Epithelial cell of prostate (primary cell): ENCODE results near the gene NUFIP2.
"Not testable (repeated sequence)": the region's sequence is repeated elsewhere in the genome, so short reads cannot be mapped to it uniquely, and the experiment has no call there.

Source experiments
- DNase-seq: peaks from one replicate; pipeline ENCODE4 v3.0.0-alpha.2; 2011; ENCODE audit warnings: low read depth, low spot score
- H3K27ac ChIP-seq: fragments of 450-650 bp; 2 replicates; pipeline ENCODE4 v1.5.1; 2017; ENCODE audit warnings: mild to moderate bottlenecking

Gene NUFIP2

GRCh38 chr17:29240968-29241963 lies 52.7 kb downstream of the NUFIP2 start:
- peak overlapping the region; percentile 92 for H3K27ac ChIP-seq
- peak; percentile 89 for DNase-seq

- H3K27ac ChIP-seq, result peak overlapping the region; percentile 92
- no peak for DNase-seq
Measured at GRCh38 chr17:29240477-29240876, 53.5 kb downstream of the NUFIP2 start.

- peak overlapping the region; percentile 56 for H3K27ac ChIP-seq
- DNase-seq, result no peak
Measured at GRCh38 chr17:29238133-29238850, 55.7 kb downstream of the NUFIP2 start.

DNA sequence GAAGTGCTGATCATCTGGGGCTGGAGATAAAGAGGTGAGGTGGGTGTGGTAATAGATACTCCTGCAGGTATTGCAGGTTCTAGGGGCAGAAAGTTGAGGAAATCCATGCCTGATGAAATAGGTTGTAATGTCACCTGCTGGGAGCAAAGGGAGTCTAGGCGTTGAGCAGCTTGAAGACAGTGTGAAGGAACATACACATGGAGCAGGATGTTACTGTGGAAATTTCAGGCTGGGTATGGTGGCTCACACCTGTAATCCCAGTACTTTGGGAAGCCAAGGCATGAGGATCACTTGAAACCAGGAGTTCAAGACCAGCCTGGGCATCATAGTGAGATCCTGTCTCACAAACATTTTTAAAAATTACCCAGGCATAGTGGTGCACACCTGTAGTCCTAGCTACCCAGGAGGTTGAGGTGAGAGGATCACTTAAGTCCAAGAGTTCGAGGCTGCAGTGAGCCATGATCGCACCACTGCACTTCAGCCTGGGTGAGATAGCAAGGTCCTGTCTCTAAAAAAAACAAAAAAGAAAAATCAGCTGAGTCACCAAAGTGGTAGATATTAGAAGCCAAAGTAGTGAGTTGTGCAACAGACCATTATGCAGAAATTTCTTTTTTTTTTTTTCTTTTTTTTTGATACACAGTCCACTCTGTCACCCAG lies 56.3 kb downstream of the NUFIP2 start:
- DNase-seq, result no peak

GRCh38 chr17:29235904-29236303 lies 58.0 kb downstream of the NUFIP2 start:
- no peak overlapping the region for H3K27ac ChIP-seq
- DNase-seq, result no peak

More for the DNA sequence above, 56.3 kb downstream of the NUFIP2 start:
- H3K27ac ChIP-seq, result peak overlapping the region; percentile 56

DNA sequence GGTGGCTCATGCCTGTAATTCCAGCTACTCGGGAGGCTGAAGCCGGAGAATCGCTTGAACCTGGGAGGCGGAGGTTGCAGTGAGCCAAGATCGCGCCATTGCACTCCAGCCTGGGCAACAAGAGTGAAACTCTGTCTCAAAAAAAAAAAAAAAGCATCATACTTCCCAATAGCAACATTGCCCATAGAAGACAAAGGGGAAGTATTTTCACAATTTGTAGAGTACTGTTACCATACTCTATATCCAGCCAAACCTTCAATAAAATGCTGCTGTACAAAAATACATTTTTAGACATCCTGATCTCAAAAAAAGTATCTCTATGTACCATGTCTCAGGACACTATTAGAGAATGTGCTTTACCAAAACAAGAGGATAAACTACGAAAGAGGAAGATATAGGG lies 59.0 kb downstream of the NUFIP2 start:
- DNase-seq, result not testable (repeated sequence)

GRCh38 chr17:29233301-29233700 lies 60.6 kb downstream of the NUFIP2 start:
- no peak overlapping the region for H3K27ac ChIP-seq
- no peak for DNase-seq

More for the DNA sequence above, 59.0 kb downstream of the NUFIP2 start:
- not testable (repeated sequence) for H3K27ac ChIP-seq

DNA sequence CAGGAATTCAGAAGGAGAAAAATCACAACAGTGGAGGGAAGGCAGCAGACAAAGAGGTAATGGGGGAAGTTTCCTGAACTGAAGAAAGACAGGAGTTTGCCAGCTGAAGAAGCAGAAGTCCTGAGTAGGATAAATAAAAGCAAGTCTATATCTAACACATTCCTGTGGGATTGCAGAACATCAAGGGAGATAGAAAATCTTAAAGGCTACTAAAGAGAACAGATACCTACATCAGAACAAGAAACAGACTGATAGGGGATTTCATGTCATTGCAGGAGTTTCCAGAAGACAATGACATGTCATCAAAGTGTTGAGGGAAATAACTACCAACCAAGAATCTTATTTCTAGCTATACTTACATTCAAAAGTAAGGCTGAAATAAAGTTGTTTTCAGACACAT lies 68.6 kb downstream of the NUFIP2 start:
- DNase-seq, result no peak
- H3K27ac ChIP-seq, result no peak overlapping the region

- not testable (repeated sequence) for DNase-seq, H3K27ac ChIP-seq
Measured at GRCh38 chr17:29221338-29221737, 72.6 kb downstream of the NUFIP2 start.

- no peak overlapping the region for H3K27ac ChIP-seq
- no peak for DNase-seq
Measured at GRCh38 chr17:29219378-29220047, 74.4 kb downstream of the NUFIP2 start.

DNA sequence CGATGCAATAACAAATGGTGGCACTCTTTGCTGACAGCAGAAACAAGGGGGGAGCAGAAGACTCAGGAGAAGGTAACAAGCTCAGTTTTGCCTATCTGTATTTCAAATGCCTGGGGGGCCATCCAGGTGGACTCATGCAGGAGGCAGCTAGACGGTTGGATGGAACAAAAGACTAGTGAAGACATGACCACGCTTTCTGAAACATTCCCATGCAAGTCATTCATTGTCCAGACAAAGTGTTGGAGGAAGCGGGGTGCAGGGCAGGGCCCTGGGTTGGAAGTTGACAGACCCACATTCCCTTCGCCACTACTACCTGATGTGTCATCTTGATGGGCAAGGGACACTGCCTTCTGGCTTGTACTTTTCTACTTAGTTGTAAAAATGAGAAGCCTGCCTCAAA lies 77.1 kb downstream of the NUFIP2 start:
- DNase-seq, result peak; percentile 60
- H3K27ac ChIP-seq, result peak overlapping the region; percentile 64

DNA sequence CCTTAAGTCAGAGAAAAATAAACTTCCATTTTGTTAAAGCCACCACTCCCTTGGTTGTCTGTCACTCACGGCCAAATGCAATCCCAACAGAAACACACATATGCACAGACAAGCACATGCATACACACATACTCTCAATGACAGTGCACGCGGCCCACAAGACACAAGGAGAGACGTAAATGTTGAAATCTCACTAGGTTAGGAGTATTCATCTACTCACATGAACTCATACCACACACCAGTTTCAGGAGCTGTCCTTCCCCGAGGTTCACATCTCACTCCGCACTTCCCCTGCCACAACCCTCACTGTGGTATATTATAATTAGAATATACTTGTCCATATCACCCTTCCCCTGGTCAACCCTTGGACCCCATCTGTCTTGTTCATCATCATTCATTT lies 77.8 kb downstream of the NUFIP2 start:
- peak overlapping the region; percentile 64 for H3K27ac ChIP-seq
- DNase-seq, result no peak

- DNase-seq, result no peak
- peak overlapping the region; percentile 64 for H3K27ac ChIP-seq
Measured at GRCh38 chr17:29215717-29216116, 78.2 kb downstream of the NUFIP2 start.

GRCh38 chr17:29215174-29215573 lies 78.8 kb downstream of the NUFIP2 start:
- DNase-seq, result no peak
- H3K27ac ChIP-seq, result peak overlapping the region; percentile 64

DNA sequence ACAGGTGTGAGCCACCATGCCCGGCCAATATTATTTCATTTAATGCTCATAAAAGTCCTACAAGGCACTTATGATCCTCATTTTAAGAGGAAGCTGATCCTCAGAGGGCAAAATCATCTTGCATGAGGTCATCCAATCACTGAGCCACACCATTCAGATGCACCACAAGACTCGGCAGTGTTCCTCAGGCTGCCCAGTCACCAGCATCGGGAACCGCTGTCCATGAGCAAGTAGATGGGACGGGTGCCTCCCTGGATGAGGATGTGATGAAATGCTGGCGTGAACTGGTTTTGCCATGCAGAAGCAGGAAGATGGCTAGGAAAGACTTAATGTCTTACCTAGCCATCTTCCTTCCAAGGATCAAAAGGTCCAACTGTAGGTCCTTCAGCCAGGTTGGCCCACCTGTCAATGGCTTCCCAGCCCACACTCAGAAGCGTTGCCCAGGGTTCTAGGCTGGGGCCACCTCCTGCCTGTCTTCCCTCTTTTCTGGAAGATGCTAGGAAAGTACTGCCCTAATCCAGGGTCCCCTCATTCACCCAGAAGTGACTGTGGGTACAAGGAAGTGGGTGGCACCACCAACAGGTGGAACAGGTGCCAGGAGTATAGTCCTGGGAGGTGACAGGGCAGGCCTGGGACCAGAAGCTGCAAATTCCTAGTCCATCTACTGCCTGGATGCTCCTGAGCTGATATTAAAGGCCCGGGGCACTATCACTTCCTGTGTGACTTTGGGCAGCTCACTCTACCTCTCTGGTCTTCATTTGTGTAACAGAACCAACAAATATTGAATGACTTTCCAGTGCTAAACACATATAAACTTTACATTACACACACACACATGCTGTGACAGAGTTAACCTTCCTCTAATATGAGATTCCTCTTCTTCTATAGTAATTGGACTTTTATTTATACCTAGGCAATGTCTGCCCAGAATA lies 79.5 kb downstream of the NUFIP2 start:
- H3K27ac ChIP-seq, result peak overlapping the region; percentile 13
- no peak for DNase-seq

DNA sequence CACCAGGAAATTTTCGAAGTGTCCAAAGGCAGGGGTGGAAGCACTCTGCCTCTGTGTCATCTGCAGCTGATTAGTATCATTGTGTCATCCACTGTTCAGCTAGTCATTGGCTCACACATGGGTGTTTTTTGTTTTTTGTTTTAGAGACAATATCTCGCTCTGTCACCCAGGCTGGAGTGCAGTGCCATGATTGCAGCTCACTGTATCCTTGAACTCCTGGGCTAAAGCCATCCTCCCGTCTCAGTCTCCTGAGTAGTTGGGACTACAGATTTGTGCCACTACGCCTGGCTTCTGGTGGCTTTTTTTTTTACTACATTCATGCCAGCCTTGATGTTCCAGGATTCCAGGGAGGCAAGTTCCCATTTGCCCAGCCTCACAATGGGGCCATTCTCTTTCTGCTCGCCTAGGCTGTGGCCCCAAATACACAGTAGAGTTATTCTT lies 81.2 kb downstream of the NUFIP2 start:
- peak; percentile 33 for DNase-seq
- H3K27ac ChIP-seq, result peak overlapping the region; percentile 61

- DNase-seq, result no peak
- H3K27ac ChIP-seq, result peak overlapping the region; percentile 61
Measured at GRCh38 chr17:29212094-29212631, 81.8 kb downstream of the NUFIP2 start.

DNA sequence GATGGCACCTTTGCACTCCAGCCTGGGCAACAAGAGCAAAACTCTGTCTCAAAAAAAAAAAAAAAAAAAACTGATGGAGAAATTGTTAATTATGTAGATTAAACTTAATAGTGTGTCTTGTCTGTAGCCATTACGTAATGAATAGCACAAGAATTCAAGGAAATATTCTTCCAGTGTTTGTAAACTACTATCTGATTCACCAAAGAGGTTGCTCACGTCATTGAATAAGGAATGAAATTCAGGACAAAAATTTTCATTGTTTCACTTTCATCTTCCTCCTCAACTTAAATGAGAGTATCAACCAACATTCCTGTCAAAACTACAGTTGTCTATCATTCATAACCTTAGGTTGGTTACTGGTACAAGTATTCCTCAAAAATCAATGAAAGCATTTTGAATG lies 83.1 kb downstream of the NUFIP2 start:
- H3K27ac ChIP-seq, result peak overlapping the region; percentile 61
- no peak for DNase-seq

GRCh38 chr17:29209073-29209472 lies 84.9 kb downstream of the NUFIP2 start:
- no peak overlapping the region for H3K27ac ChIP-seq
- no peak for DNase-seq
